CD8-positive, alpha-beta memory T cell (primary cell): Measurements from ENCODE around the gene PDE2A. TPM values are rescaled to one million over a fixed set of nuclear protein-coding genes. Genes with fewer than 3 reads are reported as not detected.
A peak's percentile ranks its signal among the peaks of the same experiment; 100 is the strongest.

Experiments
- CTCF ChIA-PET: fragments of 350-600 bp; sonication (Branson Sonifier 250); formaldehyde crosslinking; loops from one replicate; lab custom pipeline; 2021; ENCODE audit warnings: antibody characterized with exemption; lab: Charles Lee
- POLR2A ChIA-PET: fragments of 350-600 bp; sonication (Branson Sonifier 250); formaldehyde crosslinking; loops from one replicate; lab custom pipeline; 2021; ENCODE audit warnings: antibody characterized with exemption; lab: Charles Lee
- DNase-seq, 5 donors: peaks; one replicate each; pipeline versions ENCODE4 v3.0.0 to v3.0.0-alpha.2; 2020 to 2022; ENCODE audit warnings: mixed read lengths in 1 of 5
- H3K27ac ChIP-seq: one replicate; pipeline ENCODE4 v1.7.0; 2013; ENCODE audit warnings: low read depth, mild to moderate bottlenecking, low read length, moderate library complexity
- H3K27me3 ChIP-seq: 2 replicates; pipeline ENCODE4 v1.7.0; 2013; ENCODE audit warnings: low read length, mild to moderate bottlenecking; ENCODE audit not compliant: insufficient read depth, poor library complexity, severe bottlenecking
- H3K36me3 ChIP-seq: 2 replicates; pipeline ENCODE4 v1.7.0; 2013; ENCODE audit warnings: mild to moderate bottlenecking, low read length, moderate library complexity; ENCODE audit not compliant: insufficient read depth
- H3K4me1 ChIP-seq: 2 replicates; pipeline ENCODE4 v1.7.0; 2013; ENCODE audit warnings: mild to moderate bottlenecking, low read length, moderate library complexity; ENCODE audit not compliant: insufficient read depth
- H3K4me3 ChIP-seq: 2 replicates; pipeline ENCODE4 v1.7.0; 2013; ENCODE audit warnings: mild to moderate bottlenecking, low read length
- H3K9me3 ChIP-seq: 2 replicates; pipeline ENCODE4 v1.7.0; 2013; ENCODE audit warnings: mild to moderate bottlenecking, low read length
- H3K27ac Mint-ChIP-seq, 8 donors: one replicate each; pipeline ENCODE4 v1.8.0; 2020 to 2021; ENCODE audit warnings: mixed read lengths in 8 of 8, mild to moderate bottlenecking in 6 of 8, inconsistent platforms in 3 of 8, moderate library complexity in 3 of 8
- H3K27me3 Mint-ChIP-seq, 2 donors: one replicate each; pipeline ENCODE4 v1.8.0; 2020 to 2021; ENCODE audit warnings: mixed read lengths in 2 of 2, mild to moderate bottlenecking in 1 of 2, moderate library complexity in 1 of 2
- H3K36me3 Mint-ChIP-seq, 3 donors: one replicate each; pipeline ENCODE4 v1.8.0; 2020 to 2021; ENCODE audit warnings: mixed read lengths in 3 of 3, inconsistent platforms in 1 of 3, mild to moderate bottlenecking in 1 of 3
- H3K4me1 Mint-ChIP-seq, 3 donors: one replicate each; pipeline ENCODE4 v1.8.0; 2020 to 2021; ENCODE audit warnings: mixed read lengths in 3 of 3, inconsistent platforms in 1 of 3, mild to moderate bottlenecking in 1 of 3
- H3K4me3 Mint-ChIP-seq, 7 donors: one replicate each; pipeline ENCODE4 v1.8.0; 2020 to 2021; ENCODE audit warnings: mixed read lengths in 7 of 7, mild to moderate bottlenecking in 6 of 7, moderate library complexity in 4 of 7, inconsistent platforms in 2 of 7
- H3K9me3 Mint-ChIP-seq, 5 donors: one replicate each; pipeline ENCODE4 v1.8.0; 2020 to 2022; ENCODE audit warnings: mixed read lengths in 5 of 5, mild to moderate bottlenecking in 3 of 5, moderate library complexity in 2 of 5, inconsistent platforms in 1 of 5
- polyA plus RNA-seq: library from polyadenylated mRNA; unstranded; fragments of 300-500 nt; fragmentation: Illumina TruSeq; gene quantifications from one replicate; pipeline ENCODE4 v1.2.3, GENCODE V29; 2021
- total RNA-seq, 2 experiments: library from RNA; stranded (reverse); gene quantifications; one replicate each; pipeline ENCODE4 v1.2.3, GENCODE V29; 2021

Gene PDE2A
- total and polyA plus RNA-seq, 3 experiments from 2014 or later = 0.08 to 0.66 (median 0.55) TPM

- Histone ChIP-seq H3K4me1 (peaks cover 30% of the 10 kb centered on the region), H3K27me3 (peaks cover 19% of the 10 kb centered on the region), H3K4me3 (peak overlapping the region; percentile 55), H3K9me3 (no peaks in the 10 kb centered on the region), H3K27ac (no peak overlapping the region), H3K36me3 (no peaks in the 10 kb centered on the region)
- Mint-ChIP-seq H3K9me3 (no peaks in the 10 kb centered on the region), H3K27ac (peak overlapping the region in 6 of 8 donors; percentile 35 to 96 (median 59)), H3K36me3 (peaks cover 0 to 5% (median 0%) of the 10 kb centered on the region in 3 donors), H3K27me3 (peaks cover 31 to 38% of the 10 kb centered on the region in 2 donors), H3K4me3 (peak overlapping the region; percentile 85 to 91 (median 91)), H3K4me1 (peaks cover 34 to 38% (median 34%) of the 10 kb centered on the region in 3 donors)
- ChIA-PET CTCF (interaction anchor here (0.6 to 4.2 kb wide), 13 partner anchors 11 to 139 kb away, joined by 3 to 28 read pairs (median 3); no protein-coding TSS in a partner anchor), POLR2A (no interaction called here)
- DNase-seq = peak; percentile 44 to 67 (median 61)
Observed at GRCh38 chr11:72585762-72586311, 88.4 kb downstream of the PDE2A start.

GRCh38 chr11:72584939-72585597, 89.2 kb downstream of the PDE2A start:
- peaks cover 24% of the 10 kb centered on the region for H3K4me1 ChIP-seq
- DNase-seq = peak in 1 of 5 donors; percentile 43
- POLR2A ChIA-PET = no interaction called here
- H3K36me3 ChIP-seq = no peaks in the 10 kb centered on the region
- Mint-ChIP-seq H3K9me3 (no peaks in the 10 kb centered on the region), H3K27me3 (peaks cover 31 to 35% of the 10 kb centered on the region in 2 donors), H3K36me3 (peaks cover 0 to 5% (median 0%) of the 10 kb centered on the region in 3 donors), H3K4me3 (peak overlapping the region; percentile 85 to 91 (median 91)), H3K4me1 (peaks cover 31 to 34% (median 31%) of the 10 kb centered on the region in 3 donors), H3K27ac (peak overlapping the region in 6 of 8 donors; percentile 23 to 96 (median 88))
- peak overlapping the region; percentile 55 for H3K4me3 ChIP-seq
- H3K9me3 ChIP-seq = no peaks in the 10 kb centered on the region
- CTCF ChIA-PET = interaction anchor here (0.6 to 4.2 kb wide), 12 partner anchors 10 to 138 kb away, joined by 3 to 28 read pairs (median 4); no protein-coding TSS in a partner anchor
- H3K27ac ChIP-seq = no peak overlapping the region
- peaks cover 16% of the 10 kb centered on the region for H3K27me3 ChIP-seq

GRCh38 chr11:72584293-72584938, 89.8 kb downstream of the PDE2A start:
- peak; percentile 40 to 69 (median 50) for DNase-seq
- no peaks in the 10 kb centered on the region for H3K36me3 ChIP-seq
- Mint-ChIP-seq H3K9me3 (no peaks in the 10 kb centered on the region), H3K4me3 (peak overlapping the region; percentile 85 to 91 (median 91)), H3K27ac (peak overlapping the region; percentile 3 to 95 (median 78)), H3K36me3 (peaks cover 0 to 5% (median 0%) of the 10 kb centered on the region in 3 donors), H3K27me3 (peaks cover 27 to 28% of the 10 kb centered on the region in 2 donors), H3K4me1 (peaks cover 25 to 27% (median 25%) of the 10 kb centered on the region in 3 donors)
- H3K9me3 ChIP-seq = no peaks in the 10 kb centered on the region
- CTCF ChIA-PET = interaction anchor here (0.9 to 4.2 kb wide), 5 partner anchors 9 to 113 kb away, joined by 3 to 19 read pairs (median 6); no protein-coding TSS in a partner anchor
- H3K27me3 ChIP-seq = peaks cover 9% of the 10 kb centered on the region
- no peak overlapping the region for H3K27ac ChIP-seq
- POLR2A ChIA-PET = no interaction called here
- H3K4me1 ChIP-seq = peaks cover 18% of the 10 kb centered on the region
- peak overlapping the region; percentile 55 for H3K4me3 ChIP-seq

GRCh38 chr11:72583616-72584292, 90.5 kb downstream of the PDE2A start:
- H3K4me3 Mint-ChIP-seq = peak overlapping the region; percentile 54 to 85 (median 62)
- POLR2A ChIA-PET = interaction anchor here (0.6 kb wide), 1 partner anchor 559 kb away, joined by 3 read pairs; no protein-coding TSS in a partner anchor
- H3K4me3 ChIP-seq = no peak overlapping the region

GRCh38 chr11:72583177-72583553, 91.1 kb downstream of the PDE2A start:
- Mint-ChIP-seq H3K4me3 (peak overlapping the region in 6 of 7 donors; percentile 54 to 82 (median 62)), H3K4me1 (peaks cover 21 to 24% (median 22%) of the 10 kb centered on the region in 3 donors), H3K9me3 (no peaks in the 10 kb centered on the region), H3K36me3 (no peaks in the 10 kb centered on the region), H3K27ac (peak overlapping the region in 1 of 8 donors; percentile 62), H3K27me3 (peaks cover 16 to 19% of the 10 kb centered on the region in 2 donors)
- peak in 1 of 5 donors; percentile 28 for DNase-seq
- no peak overlapping the region for H3K27ac ChIP-seq
- peaks cover 18% of the 10 kb centered on the region for H3K4me1 ChIP-seq
- ChIA-PET CTCF (interaction anchor here (1.2 kb wide), 1 partner anchor 9 kb away, joined by 3 read pairs; no protein-coding TSS in a partner anchor), POLR2A (interaction anchor here (0.6 kb wide), 1 partner anchor 558 kb away, joined by 3 read pairs; no protein-coding TSS in a partner anchor)
- no peaks in the 10 kb centered on the region for H3K27me3 ChIP-seq
- H3K9me3 ChIP-seq = no peaks in the 10 kb centered on the region
- H3K4me3 ChIP-seq = no peak overlapping the region
- H3K36me3 ChIP-seq = no peaks in the 10 kb centered on the region

More at GRCh38 chr11:72583616-72584292, 90.5 kb downstream of the PDE2A start:
- peaks cover 22 to 25% of the 10 kb centered on the region in 2 donors for H3K27me3 Mint-ChIP-seq
- H3K36me3 Mint-ChIP-seq = peaks cover 0 to 5% (median 0%) of the 10 kb centered on the region in 3 donors
- H3K9me3 ChIP-seq = no peaks in the 10 kb centered on the region
- H3K4me1 Mint-ChIP-seq = peaks cover 21 to 24% (median 22%) of the 10 kb centered on the region in 3 donors
- peaks cover 18% of the 10 kb centered on the region for H3K4me1 ChIP-seq
- DNase-seq = peak in 1 of 5 donors; percentile 41
- H3K9me3 Mint-ChIP-seq = no peaks in the 10 kb centered on the region
- CTCF ChIA-PET = interaction anchor here (0.9 to 4.2 kb wide), 6 partner anchors 9 to 112 kb away, joined by 3 to 19 read pairs (median 5); no protein-coding TSS in a partner anchor
- peak overlapping the region in 1 of 8 donors; percentile 62 for H3K27ac Mint-ChIP-seq
- H3K36me3 ChIP-seq = no peaks in the 10 kb centered on the region
- no peak overlapping the region for H3K27ac ChIP-seq
- peaks cover 4% of the 10 kb centered on the region for H3K27me3 ChIP-seq

- DNase-seq = peak in 1 of 5 donors; percentile 20
- peak overlapping the region in 2 of 8 donors; percentile 0 to 37 for H3K27ac Mint-ChIP-seq
- no peaks in the 10 kb centered on the region for H3K9me3 ChIP-seq
- no peak overlapping the region for H3K27ac ChIP-seq
- H3K36me3 Mint-ChIP-seq = no peaks in the 10 kb centered on the region
- peak overlapping the region in 1 of 7 donors; percentile 60 for H3K4me3 Mint-ChIP-seq
- H3K36me3 ChIP-seq = no peaks in the 10 kb centered on the region
- peaks cover 21 to 24% (median 22%) of the 10 kb centered on the region in 3 donors for H3K4me1 Mint-ChIP-seq
- H3K9me3 Mint-ChIP-seq = no peaks in the 10 kb centered on the region
- ChIA-PET POLR2A (interaction anchor here (0.6 kb wide), 1 partner anchor 557 kb away, joined by 3 read pairs; no protein-coding TSS in a partner anchor), CTCF (interaction anchor here (1.2 kb wide), 1 partner anchor 8 kb away, joined by 3 read pairs; no protein-coding TSS in a partner anchor)
- no peaks in the 10 kb centered on the region for H3K27me3 ChIP-seq
- H3K4me1 ChIP-seq = peaks cover 18% of the 10 kb centered on the region
- H3K27me3 Mint-ChIP-seq = peaks cover 10 to 13% of the 10 kb centered on the region in 2 donors
- no peak overlapping the region for H3K4me3 ChIP-seq
Observed at GRCh38 chr11:72582206-72583176, 91.7 kb downstream of the PDE2A start.
